Psoas muscle (tissue), 8 donors: ENCODE measurements around the gene CSNK1A1. TPM values are rescaled to one million over a fixed set of nuclear protein-coding genes. Genes with fewer than 3 reads are reported as not detected.
A peak's percentile ranks its signal among the peaks of the same experiment; 100 is the strongest.
"Not testable (repeated sequence)": the region's sequence is repeated elsewhere in the genome, so short reads cannot be mapped to it uniquely, and the experiment has no call there.

Experiments used
- ATAC-seq, 4 donors: fragments of 200-7000 bp; cut with Tn5 transposase; one replicate each; pipeline ENCODE4 v1.9.1; 2020; ENCODE audit warnings: moderate library complexity in 3 of 4, mild to moderate bottlenecking in 2 of 4
- DNase-seq, 2 donors: peaks; one replicate each; pipeline ENCODE4 v3.0.0-alpha.2; 2020
- H3K27ac ChIP-seq: fragments of 200-600 bp; one replicate; pipeline ENCODE4 v1.8.0; 2022
- H3K27me3 ChIP-seq, 3 donors: fragments of 200-600 bp in 1 of 3; one replicate each; pipeline versions ENCODE4 v1.6.1 to v1.8.0; 2013 to 2022; ENCODE audit warnings: low read length in 2 of 3, mild to moderate bottlenecking in 2 of 3, moderate library complexity in 1 of 3; ENCODE audit not compliant: insufficient read depth in 3 of 3
- H3K36me3 ChIP-seq, 2 donors: fragments of 200-600 bp in 1 of 2; one replicate each; pipeline versions ENCODE4 v1.6.1 to v1.8.0; 2013 to 2022; ENCODE audit warnings: low read depth in 1 of 2, mild to moderate bottlenecking in 1 of 2, moderate library complexity in 1 of 2; ENCODE audit not compliant: insufficient read depth in 1 of 2
- H3K4me1 ChIP-seq: fragments of 200-600 bp; one replicate; pipeline ENCODE4 v1.8.0; 2022
- H3K4me3 ChIP-seq: fragments of 200-600 bp; one replicate; pipeline ENCODE4 v1.8.0; 2022; ENCODE audit warnings: mild to moderate bottlenecking
- H3K9me3 ChIP-seq: fragments of 200-600 bp; one replicate; pipeline ENCODE4 v1.8.0; 2022
- WGBS, 3 donors: extraction: QIAGEN DNeasy Blood & Tissue Kit; methylation state at CpG; one replicate each; pipeline versions ENCODE4 v1.1.6 to v1.1.7; 2013; 5-methylcytosine and 5-hydroxymethylcytosine counted together
- intact Hi-C, 2 donors: fragments of 100-400 bp; cut with DNase I; formaldehyde crosslinking; loops; one replicate each; pipeline versions ENCODE4 v1.11.0 to v1.14.2; 2022
- polyA plus RNA-seq, 3 donors: library from polyadenylated mRNA; stranded (reverse); fragments of 200-250 nt; gene quantifications; one replicate each; pipeline ENCODE4 v1.2.3, GENCODE V29; 2013
- total RNA-seq, 4 donors: library from RNA; stranded (reverse); fragmentation: NEBNext Ultra II Directional in 2 of 4; extraction: Animal tissue kit (Norgen Biotek cat#: 25700) in 2 of 4; gene quantifications; one replicate each; pipeline versions ENCODE4 v1.2.1 to v1.2.4, GENCODE V29; 2021 to 2023
- TF ChIP-seq, protein P1 (sequence below): fragments of 200-600 bp; IDR thresholded peaks from one replicate; pipeline ENCODE4 v1.8.0; 2022; ENCODE audit warnings: antibody characterized with exemption
- donor health status: healthy with polysubstance abuse.
- donor health status: DM: no; HTN: no; CAD: no; lungs with moderate emphysema.
- donor health status: Bipolar disorder and iron deficiency.
- donor health status: healthy.
- donor health status: DM: yes; HTN: yes; CAD: no.
- donor health status: DM: no; HTN: no; CAD: no.
- donor health status: DM: no; HTN: no; CAD: no.
- donor health status: DM: yes; HTN: yes; CAD: no.

Gene CSNK1A1
- total and polyA plus RNA-seq, 7 donors = 73.6 to 394 (median 201) TPM

DNA sequence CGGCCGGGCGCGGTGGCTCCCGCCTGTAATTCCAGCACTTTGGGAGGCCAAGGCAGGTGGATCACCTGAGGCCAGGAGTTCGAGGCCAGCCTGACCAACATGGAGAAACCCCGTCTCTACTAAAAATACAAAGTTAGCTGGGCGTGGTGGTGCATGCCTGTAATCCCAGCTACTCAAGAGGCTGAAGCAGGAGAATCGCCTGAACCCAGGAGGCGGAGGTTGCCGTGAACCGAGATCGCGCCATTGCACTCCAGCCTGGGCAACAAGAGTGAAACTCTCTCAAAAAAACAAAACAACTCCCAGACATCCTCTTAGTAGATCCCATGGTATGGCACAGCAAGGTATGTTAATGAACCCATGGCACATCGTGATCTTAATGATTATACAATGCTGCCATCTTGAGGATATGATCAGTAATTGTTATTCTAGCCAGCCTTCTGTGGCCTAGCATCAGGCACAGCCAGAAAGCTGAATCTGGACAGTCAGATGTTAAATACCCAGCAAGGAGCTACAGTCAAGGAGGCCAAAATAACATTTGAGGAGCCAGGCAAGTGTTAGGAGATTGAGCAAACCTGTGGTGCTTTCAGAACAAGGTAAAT, 13.4 kb upstream of the CSNK1A1 start:
- 55 to 61% (median 57%) methylated on average over 15 of the region's 15 CpGs for WGBS, 3 donors
- intact Hi-C loops = loop anchor here in 1 of 2 donors (5.0 kb wide), 2 partner anchors 122 to 182 kb away; no protein-coding TSS in a partner anchor
- H3K4me3 ChIP-seq, H3K9me3 ChIP-seq, H3K36me3 ChIP-seq, H3K27me3 ChIP-seq, DNase-seq: not testable (repeated sequence)
- Histone ChIP-seq H3K4me1 (peaks cover 31% of the 10 kb centered on the region), H3K27ac (peak overlapping the region; percentile 27)
- TF ChIP-seq, protein P1, sequence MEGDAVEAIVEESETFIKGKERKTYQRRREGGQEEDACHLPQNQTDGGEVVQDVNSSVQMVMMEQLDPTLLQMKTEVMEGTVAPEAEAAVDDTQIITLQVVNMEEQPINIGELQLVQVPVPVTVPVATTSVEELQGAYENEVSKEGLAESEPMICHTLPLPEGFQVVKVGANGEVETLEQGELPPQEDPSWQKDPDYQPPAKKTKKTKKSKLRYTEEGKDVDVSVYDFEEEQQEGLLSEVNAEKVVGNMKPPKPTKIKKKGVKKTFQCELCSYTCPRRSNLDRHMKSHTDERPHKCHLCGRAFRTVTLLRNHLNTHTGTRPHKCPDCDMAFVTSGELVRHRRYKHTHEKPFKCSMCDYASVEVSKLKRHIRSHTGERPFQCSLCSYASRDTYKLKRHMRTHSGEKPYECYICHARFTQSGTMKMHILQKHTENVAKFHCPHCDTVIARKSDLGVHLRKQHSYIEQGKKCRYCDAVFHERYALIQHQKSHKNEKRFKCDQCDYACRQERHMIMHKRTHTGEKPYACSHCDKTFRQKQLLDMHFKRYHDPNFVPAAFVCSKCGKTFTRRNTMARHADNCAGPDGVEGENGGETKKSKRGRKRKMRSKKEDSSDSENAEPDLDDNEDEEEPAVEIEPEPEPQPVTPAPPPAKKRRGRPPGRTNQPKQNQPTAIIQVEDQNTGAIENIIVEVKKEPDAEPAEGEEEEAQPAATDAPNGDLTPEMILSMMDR = peak; percentile 70
- peak; percentile 76 to 84 (median 82) for ATAC-seq

DNA sequence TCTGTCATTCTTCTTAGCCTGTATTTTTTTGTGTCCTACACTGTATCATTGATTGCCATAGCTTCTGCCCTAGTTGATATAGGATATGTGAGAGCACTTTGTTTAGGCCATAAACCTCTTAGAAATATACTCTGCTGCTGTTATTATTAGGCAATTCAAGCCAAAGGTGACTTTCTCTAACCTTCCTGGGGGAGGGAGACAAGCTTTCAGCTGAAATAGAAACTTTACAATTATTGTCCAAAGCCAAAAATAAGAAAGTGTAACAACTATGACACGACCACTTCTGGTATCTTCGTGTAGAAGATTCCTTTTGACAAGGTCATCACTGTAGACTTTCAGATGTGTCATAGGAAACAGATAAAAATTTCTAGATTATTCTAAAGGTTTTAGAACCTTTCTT, 12.2 kb upstream of the CSNK1A1 start:
- no peak for ATAC-seq
- intact Hi-C loops = loop anchor here in 1 of 2 donors (5.0 kb wide), 2 partner anchors 121 to 181 kb away; no protein-coding TSS in a partner anchor
- Histone ChIP-seq H3K4me3 (no peak overlapping the region), H3K27me3 (no peaks in the 10 kb centered on the region), H3K36me3 (no peaks in the 10 kb centered on the region), H3K27ac (peak overlapping the region; percentile 83), H3K9me3 (no peaks in the 10 kb centered on the region), H3K4me1 (peaks cover 31% of the 10 kb centered on the region)
- WGBS, 3 donors = 41 to 47% (median 47%) methylated on average over 2 of the region's 2 CpGs
- TF ChIP-seq, protein P1 = no peak
- no peak for DNase-seq

DNA sequence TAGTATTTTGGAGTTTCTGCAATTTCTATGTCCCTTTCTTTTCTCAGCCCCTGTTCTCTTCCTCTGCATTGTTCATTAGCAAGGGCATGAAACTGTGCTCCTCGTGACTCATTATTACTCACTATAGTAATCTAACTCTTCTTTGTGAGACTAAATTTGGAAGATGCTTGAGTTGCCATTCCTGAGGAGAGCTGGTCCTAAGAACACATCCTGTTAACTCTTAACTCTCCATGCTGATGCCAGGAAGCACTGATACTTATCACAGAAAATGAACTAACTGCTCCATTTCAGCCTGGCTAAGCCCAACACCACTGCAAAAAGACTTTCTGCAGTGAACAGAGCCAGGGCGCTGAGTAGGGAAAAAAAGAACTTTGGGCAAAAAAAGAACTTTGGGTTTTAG, 10.6 kb upstream of the CSNK1A1 start:
- 33 to 46% (median 41%) methylated on average over 2 of the region's 2 CpGs for WGBS, 3 donors
- no peaks in the 10 kb centered on the region for H3K36me3 ChIP-seq
- peak overlapping the region; percentile 30 for H3K4me3 ChIP-seq
- DNase-seq (no peak), ATAC-seq (peak; percentile 92 to 96 (median 94))
- no peaks in the 10 kb centered on the region for H3K27me3 ChIP-seq
- no peaks in the 10 kb centered on the region for H3K9me3 ChIP-seq
- H3K27ac ChIP-seq = peak overlapping the region; percentile 83
- TF ChIP-seq, protein P1 = no peak
- intact Hi-C loops = loop anchor here in 1 of 2 donors (5.0 kb wide), 2 partner anchors 120 to 180 kb away; no protein-coding TSS in a partner anchor
- H3K4me1 ChIP-seq = peaks cover 31% of the 10 kb centered on the region

DNA sequence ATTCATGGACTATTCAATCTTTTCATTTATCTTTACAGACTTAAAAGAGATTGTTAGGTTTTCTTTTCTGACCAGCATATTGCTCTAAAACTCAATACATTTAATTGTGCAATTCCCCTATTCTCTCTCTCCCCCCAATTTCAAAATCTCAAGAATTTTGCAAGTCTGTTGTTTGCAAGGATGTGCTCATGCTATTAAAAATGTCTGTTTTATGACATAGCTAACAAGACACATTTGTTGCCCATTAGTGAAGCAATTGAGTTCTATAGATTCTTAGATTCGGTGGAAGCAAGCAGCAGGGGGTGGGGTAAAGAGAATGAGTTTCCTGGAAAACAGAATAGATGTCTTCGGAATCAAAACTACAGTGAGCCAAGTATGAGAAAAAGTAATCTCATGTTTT, 8.5 kb upstream of the CSNK1A1 start:
- whole genome bisulfite sequencing, 3 donors = 76 to 79% (median 79%) methylated on average over 2 of the region's 2 CpGs

More for the DNA sequence above, 8.5 kb upstream of the CSNK1A1 start:
- Histone ChIP-seq H3K4me1 (peaks cover 31% of the 10 kb centered on the region), H3K27me3 (no peaks in the 10 kb centered on the region), H3K36me3 (no peaks in the 10 kb centered on the region), H3K9me3 (no peaks in the 10 kb centered on the region), H3K4me3 (no peak overlapping the region), H3K27ac (no peak overlapping the region)
- intact Hi-C loops = loop anchor here in 1 of 2 donors (5.0 kb wide), 2 partner anchors 117 to 177 kb away; no protein-coding TSS in a partner anchor
- TF ChIP-seq, protein P1 = no peak
- DNase-seq (no peak), ATAC-seq (no peak)
